Measurements from ENCODE around the gene TUBA1B. TPM values are rescaled to one million over a fixed set of nuclear protein-coding genes. Genes with fewer than 3 reads are reported as not detected.

The TUBA1B gene
- total RNA-seq, 3 donors from 2014 or later (not counting 1 experiment from before 2014, with no cell fraction given): 147 to 185 (median 178) TPM

- Histone ChIP-seq H3K4me3 (ENCODE audit: low read length) (no peak overlapping the region), H3K4me1 (ENCODE audit: control insufficient read depth, insufficient read depth, low read length) (peaks cover 63% of the 10 kb centered on the region), H3K27me3 (ENCODE audit: control insufficient read depth, insufficient read depth, low read length) (peaks cover 50% of the 10 kb centered on the region), H3K27ac (ENCODE audit: low read length) (no peak overlapping the region), H3K9me3 (ENCODE audit: control insufficient read depth, insufficient read depth, low read length) (no peaks in the 10 kb centered on the region), H3K36me3 (ENCODE audit: control insufficient read depth, insufficient read depth, low read length) (peaks cover 6% of the 10 kb centered on the region)
- no peak for TF ChIP-seq CTCF (IDR thresholded peaks at IDR 0.05)
- intact Hi-C loops (cut with micrococcal nuclease): no loop called here
- Mint-ChIP-seq H3K27me3 (ENCODE audit: low read depth in 2 of 2) (peaks cover 27 to 49% of the 10 kb centered on the region in 2 donors), H3K9me3 (no peaks in the 10 kb centered on the region), H3K36me3 (peaks cover 7% of the 10 kb centered on the region), H3K4me1 (peaks cover 33 to 55% of the 10 kb centered on the region in 2 donors), H3K4me3 (no peak overlapping the region), H3K27ac (no peak overlapping the region)
- DNase-seq (peak in 1 of 2 donors; percentile 75), ATAC-seq (no peak)
- WGBS (ENCODE audit: insufficient coverage): 7% methylated on average over 29 of the region's 32 CpGs
Measured at GRCh38 chr12:49092086-49092815, 38.9 kb downstream of the TUBA1B start.

GRCh38 chr12:49091836-49092085 is 39.4 kb downstream of the TUBA1B start:
- Histone ChIP-seq H3K4me1 (ENCODE audit: control insufficient read depth, insufficient read depth, low read length) (peaks cover 63% of the 10 kb centered on the region), H3K27me3 (ENCODE audit: control insufficient read depth, insufficient read depth, low read length) (peaks cover 50% of the 10 kb centered on the region), H3K9me3 (ENCODE audit: control insufficient read depth, insufficient read depth, low read length) (no peaks in the 10 kb centered on the region), H3K4me3 (ENCODE audit: low read length) (no peak overlapping the region), H3K27ac (ENCODE audit: low read length) (no peak overlapping the region), H3K36me3 (ENCODE audit: control insufficient read depth, insufficient read depth, low read length) (peaks cover 2% of the 10 kb centered on the region)
- TF ChIP-seq CTCF (IDR thresholded peaks at IDR 0.05): no peak
- no peaks in the 10 kb centered on the region for H3K9me3 Mint-ChIP-seq
- H3K36me3 Mint-ChIP-seq: peaks cover 7% of the 10 kb centered on the region
- peaks cover 27 to 51% of the 10 kb centered on the region in 2 donors for H3K27me3 Mint-ChIP-seq (ENCODE audit: low read depth in 2 of 2)
- H3K4me1 Mint-ChIP-seq: peaks cover 33 to 55% of the 10 kb centered on the region in 2 donors
- ATAC-seq: no peak
- H3K4me3 Mint-ChIP-seq: no peak overlapping the region
- no peak overlapping the region for H3K27ac Mint-ChIP-seq
- DNase-seq: no peak
- WGBS (ENCODE audit: insufficient coverage): 5% methylated on average over 14 of the region's 14 CpGs
- intact Hi-C loops (cut with micrococcal nuclease): no loop called here

- Histone ChIP-seq H3K27me3 (ENCODE audit: control insufficient read depth, insufficient read depth, low read length) (peaks cover 50% of the 10 kb centered on the region), H3K9me3 (ENCODE audit: control insufficient read depth, insufficient read depth, low read length) (no peaks in the 10 kb centered on the region), H3K36me3 (ENCODE audit: control insufficient read depth, insufficient read depth, low read length) (no peaks in the 10 kb centered on the region), H3K4me3 (ENCODE audit: low read length) (no peak overlapping the region), H3K27ac (ENCODE audit: low read length) (no peak overlapping the region), H3K4me1 (ENCODE audit: control insufficient read depth, insufficient read depth, low read length) (peaks cover 63% of the 10 kb centered on the region)
- Mint-ChIP-seq H3K27me3 (ENCODE audit: low read depth in 2 of 2) (peaks cover 27 to 54% of the 10 kb centered on the region in 2 donors), H3K36me3 (peaks cover 7% of the 10 kb centered on the region), H3K9me3 (no peaks in the 10 kb centered on the region), H3K4me3 (peak overlapping the region; percentile 79), H3K4me1 (peaks cover 33 to 55% of the 10 kb centered on the region in 2 donors), H3K27ac (no peak overlapping the region)
- WGBS (ENCODE audit: insufficient coverage): 12% methylated on average over 32 of the region's 41 CpGs
- intact Hi-C loops (cut with micrococcal nuclease): no loop called here
- DNase-seq: peak in 1 of 2 donors; percentile 27
- no peak for ATAC-seq
- TF ChIP-seq CTCF (IDR thresholded peaks at IDR 0.05): no peak
Measured at GRCh38 chr12:49091056-49091835, 39.9 kb downstream of the TUBA1B start.

Measured in natural killer cell (primary cell).